GM12864 (cell line): ENCODE measurements around the gene PSKH1.

Experiments used
- DNase-seq: peaks from one replicate; pipeline ENCODE4 v3.0.0-alpha.2; 2011; ENCODE audit warnings: low read depth
- H3K4me3 ChIP-seq: 2 replicates; pipeline ENCODE4 v1.5.1; 2011; ENCODE audit warnings: mild to moderate bottlenecking, low read depth, low read length, control low read depth
- CTCF ChIP-seq: IDR thresholded peaks from 2 replicates; pipeline ENCODE4 v1.5.1; 2011; ENCODE audit warnings: low read depth, mild to moderate bottlenecking, moderate library complexity, low read length, control low read depth, inconsistent platforms; ENCODE audit errors: missing control alignments

The PSKH1 gene

GRCh38 chr16:67975321-67976105 lies 82.5 kb downstream of the PSKH1 start:
- no peak for DNase-seq
- no peak for TF ChIP-seq CTCF
- no peak overlapping the region; the same call in 1 of the 2 replicates for H3K4me3 ChIP-seq

GRCh38 chr16:67976205-67976604 lies 83.2 kb downstream of the PSKH1 start:
- DNase-seq = no peak
- H3K4me3 ChIP-seq = no peak overlapping the region
- TF ChIP-seq CTCF = no peak

GRCh38 chr16:67977005-67977404 lies 84.0 kb downstream of the PSKH1 start:
- DNase-seq = no peak
- TF ChIP-seq CTCF = no peak
- H3K4me3 ChIP-seq = no peak overlapping the region

- H3K4me3 ChIP-seq = no peak overlapping the region
- DNase-seq = no peak
- TF ChIP-seq CTCF = peak; percentile 12
Measured at GRCh38 chr16:67977469-67978227, 84.6 kb downstream of the PSKH1 start.
